ENCODE data around the gene GABRA4.

Gene GABRA4

GRCh38 chr4:46979283-46979682 lies 14.1 kb downstream of the GABRA4 start:
- DNase-seq, result no peak

DNA sequence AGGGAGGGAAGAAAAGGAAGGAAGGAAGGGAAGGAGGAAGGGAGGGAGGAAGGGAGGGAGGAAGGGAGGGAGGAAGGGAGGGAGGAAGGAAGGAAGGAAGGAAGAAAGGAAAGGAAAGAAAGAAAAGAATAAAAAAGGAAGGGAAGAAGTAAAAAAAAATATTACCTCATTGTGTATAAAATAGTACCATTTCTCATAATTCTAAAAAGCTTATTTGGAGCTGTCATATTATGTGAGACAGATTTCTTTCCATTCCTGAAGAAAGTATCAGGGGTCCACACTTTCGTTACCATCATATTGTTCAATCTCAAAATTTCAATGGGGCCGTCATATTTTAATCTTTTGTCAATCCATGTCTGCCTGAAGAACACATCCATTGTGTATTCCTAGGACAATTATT lies 16.1 kb downstream of the GABRA4 start:
- no peak for DNase-seq

DNA sequence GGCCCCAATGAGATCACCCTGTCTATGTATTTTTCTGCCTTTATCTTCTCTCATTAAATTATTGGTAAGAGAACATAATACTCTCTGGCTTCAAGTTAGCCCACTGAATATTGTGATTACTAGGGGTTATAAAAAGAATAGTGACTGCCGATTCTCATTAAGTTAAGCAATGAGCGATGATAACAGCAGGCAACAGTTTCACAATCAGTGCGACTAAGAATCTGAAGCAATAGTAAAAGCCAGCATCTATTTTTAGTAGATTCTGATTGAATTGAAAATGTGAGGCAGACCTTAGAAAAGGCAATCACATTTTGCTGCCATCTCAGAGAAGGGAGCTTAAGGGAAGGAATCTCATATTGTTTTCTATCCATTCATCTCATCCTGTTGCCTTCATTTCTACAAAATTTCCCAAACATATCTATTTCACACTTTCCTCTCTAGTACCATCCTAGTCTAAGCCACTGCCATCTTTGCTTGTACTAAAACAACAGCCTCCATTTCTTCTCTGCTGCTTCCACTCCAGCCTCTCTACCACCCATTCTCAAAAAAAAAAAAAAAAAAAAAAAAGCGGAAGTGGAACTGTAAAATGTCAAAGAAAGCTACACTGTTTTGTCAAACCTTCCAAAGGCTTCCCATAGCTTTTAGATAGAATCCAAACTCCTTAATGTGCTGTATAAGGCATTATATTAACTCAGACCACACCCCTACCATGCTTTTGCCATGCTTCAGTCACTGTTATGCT lies 17.4 kb downstream of the GABRA4 start:
- DNase-seq, result no peak

DNA sequence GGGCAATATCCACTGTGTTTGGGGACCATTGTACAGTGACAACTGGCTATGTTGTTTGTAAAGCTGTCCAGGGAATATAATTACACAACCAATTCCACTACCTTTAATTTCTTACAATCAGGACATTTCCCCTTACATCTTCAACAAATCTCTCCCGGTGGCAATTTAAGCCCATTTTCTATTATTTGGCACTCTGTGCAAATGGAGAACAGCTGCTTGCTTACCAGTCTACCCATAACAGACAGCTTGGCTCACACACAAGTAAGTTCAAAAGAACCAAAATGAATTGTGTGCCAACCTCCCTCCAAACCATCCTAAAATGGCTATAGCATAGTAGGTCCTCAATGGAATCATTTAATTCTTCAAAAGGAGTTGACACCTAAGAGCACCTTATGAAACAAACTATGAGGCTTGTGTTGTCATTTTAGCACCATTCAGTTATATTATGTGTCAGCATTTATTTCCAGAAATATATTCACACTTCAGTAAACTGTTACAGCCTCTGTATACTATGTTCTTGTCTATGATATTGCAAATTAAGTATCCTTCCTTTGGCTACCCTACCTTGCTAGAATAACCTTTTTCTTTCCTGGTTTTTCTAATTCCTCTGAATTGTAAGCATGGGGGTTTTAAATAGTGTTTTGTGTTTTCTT lies 18.4 kb downstream of the GABRA4 start:
- DNase-seq, result no peak

- DNase-seq, result no peak
Observed at GRCh38 chr4:46968847-46969246, 24.5 kb downstream of the GABRA4 start.

DNA sequence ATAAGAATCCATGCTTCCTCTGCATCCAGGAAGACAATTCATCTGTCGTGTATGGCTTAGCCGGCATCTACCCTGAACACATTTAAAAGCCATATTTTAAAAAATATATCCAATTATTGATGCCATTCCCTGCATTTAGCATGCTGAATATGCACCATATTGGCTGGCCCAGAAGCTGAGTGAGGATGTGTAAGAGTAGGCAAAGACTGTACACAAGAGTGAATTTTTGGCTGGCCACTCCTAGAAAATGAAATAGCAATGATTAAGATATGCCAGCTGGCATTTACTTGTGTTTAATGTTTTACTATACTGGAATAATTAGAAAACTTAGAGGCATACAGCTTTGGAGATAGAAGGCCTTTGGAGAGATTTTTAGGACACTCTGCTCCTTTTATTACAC lies 25.8 kb downstream of the GABRA4 start:
- no peak for DNase-seq

- no peak for DNase-seq
Observed at GRCh38 chr4:46958742-46959488, 34.5 kb downstream of the GABRA4 start.

- no peak for DNase-seq
Observed at GRCh38 chr4:46956451-46956850, 36.9 kb downstream of the GABRA4 start.

DNA sequence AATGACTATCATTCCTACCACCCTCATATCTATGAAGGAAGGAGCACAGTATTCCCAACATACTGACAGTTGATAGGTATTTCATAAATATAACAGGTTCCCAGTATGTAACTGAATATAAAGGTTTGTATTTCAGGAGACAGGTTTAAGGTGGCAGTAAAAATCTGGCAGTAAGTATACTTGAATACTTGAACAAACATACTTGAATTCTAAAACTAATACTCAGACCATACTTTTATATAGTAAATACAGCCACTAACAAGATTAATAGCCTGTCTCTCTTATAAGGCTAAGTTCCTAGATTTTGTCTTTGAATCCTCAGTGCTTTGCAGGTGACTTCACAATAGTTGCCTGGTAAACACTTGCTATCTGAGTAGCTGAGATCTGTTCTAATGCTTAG lies 37.8 kb downstream of the GABRA4 start:
- DNase-seq, result no peak

DNA sequence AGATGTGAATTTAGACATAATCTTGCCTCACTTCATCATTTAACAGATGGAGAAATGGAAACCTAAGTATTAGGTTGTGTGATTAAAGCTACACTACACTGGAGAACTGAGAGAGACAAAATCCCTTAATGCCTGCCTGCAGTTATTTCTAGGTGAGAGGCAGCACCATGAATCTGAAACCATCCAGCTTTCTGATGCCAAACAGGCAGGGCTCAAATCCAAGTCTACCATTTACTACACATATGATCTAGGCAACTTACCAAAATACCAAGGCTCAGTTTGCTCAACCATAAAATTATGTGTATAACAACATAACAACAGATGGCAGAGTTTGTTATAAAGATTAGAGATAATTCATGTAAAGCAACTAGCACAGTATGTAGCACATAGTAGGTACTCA lies 38.7 kb downstream of the GABRA4 start:
- DNase-seq, result no peak

GRCh38 chr4:46953564-46953963 lies 39.8 kb downstream of the GABRA4 start:
- DNase-seq, result no peak

GRCh38 chr4:46952451-46952850 lies 40.9 kb downstream of the GABRA4 start:
- no peak for DNase-seq

DNA sequence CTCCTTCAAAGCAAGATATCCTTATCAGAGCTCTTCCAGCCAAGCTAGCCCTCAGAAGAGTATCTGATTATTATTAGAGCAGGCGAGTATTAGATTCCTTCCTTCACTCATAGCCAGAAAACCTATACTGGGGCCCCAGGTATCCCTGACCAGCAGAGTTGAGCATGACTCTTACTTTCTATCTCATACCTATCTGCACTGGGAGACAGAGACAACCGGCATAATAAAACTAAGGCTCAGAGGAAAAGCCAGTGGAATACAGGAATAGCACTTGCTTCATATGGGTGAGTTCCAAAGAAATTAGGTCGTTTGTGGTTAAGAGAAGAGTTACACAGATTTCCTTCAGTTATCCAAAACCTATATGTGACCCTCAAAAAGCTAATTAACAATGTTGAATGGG lies 42.6 kb downstream of the GABRA4 start:
- DNase-seq, result no peak

- DNase-seq, result no peak
Observed at GRCh38 chr4:46949822-46950221, 43.6 kb downstream of the GABRA4 start.

GRCh38 chr4:46947541-46947940 lies 45.8 kb downstream of the GABRA4 start:
- DNase-seq, result no peak

DNA sequence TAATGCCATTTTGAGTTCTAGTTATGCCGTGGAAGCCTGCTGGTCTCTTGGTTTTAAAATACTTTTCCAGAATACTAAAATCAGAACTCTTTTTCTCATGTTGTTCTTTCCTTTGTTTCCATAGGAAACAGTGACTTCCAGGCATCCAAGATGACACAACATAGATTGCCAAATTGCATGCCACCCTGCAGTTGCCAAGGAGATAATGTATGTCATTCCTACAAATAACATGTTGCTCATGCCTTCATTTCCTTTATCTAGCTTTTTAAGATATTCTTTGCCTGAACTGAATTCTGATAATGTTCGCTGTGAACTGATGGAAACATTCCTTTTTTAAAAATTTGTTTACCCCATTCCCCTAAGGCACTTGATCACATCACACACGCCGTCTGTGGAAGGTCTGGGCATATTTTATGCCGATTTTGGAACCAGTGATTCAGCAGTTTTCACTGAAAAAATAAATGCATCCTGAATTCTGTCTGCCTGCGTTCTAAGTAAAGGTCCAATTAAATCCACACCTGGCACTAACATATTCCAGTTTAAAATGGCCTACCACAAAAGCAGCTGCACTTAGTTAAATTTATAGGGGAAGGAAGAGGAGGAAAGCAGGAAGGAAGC lies 46.4 kb downstream of the GABRA4 start:
- DNase-seq, result no peak

- DNase-seq, result no peak
Observed at GRCh38 chr4:46945062-46945461, 48.3 kb downstream of the GABRA4 start.

- no peak for DNase-seq
Observed at GRCh38 chr4:46944345-46944744, 49.0 kb downstream of the GABRA4 start.

DNA sequence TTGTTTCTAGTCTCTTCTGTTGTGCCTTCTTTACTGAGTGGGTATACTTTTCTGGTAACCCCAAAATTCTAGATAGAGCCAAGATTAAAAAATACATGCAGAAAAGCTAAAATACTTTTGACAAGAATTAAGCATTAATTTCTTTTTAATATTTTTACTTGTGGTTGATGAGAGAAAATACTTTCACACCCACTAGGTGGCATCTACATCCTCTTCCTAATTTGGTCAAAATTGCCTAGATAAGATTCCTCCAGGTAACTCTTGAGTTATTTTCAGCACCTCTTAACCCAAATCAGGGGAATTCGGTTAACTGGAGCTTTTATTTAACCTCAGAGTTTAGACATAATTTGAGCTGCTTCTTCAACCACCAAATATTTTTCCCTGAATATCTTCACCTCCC lies 55.9 kb downstream of the GABRA4 start:
- no peak for DNase-seq

GRCh38 chr4:46934726-46935125 lies 58.7 kb downstream of the GABRA4 start:
- no peak for DNase-seq

- no peak for DNase-seq
Observed at GRCh38 chr4:46933686-46934085, 59.7 kb downstream of the GABRA4 start.

GRCh38 chr4:46931981-46932380 lies 61.4 kb downstream of the GABRA4 start:
- DNase-seq, result peak in 1 of 5 donors; percentile 17

- no peak for DNase-seq
Observed at GRCh38 chr4:46930891-46931290, 62.5 kb downstream of the GABRA4 start.

DNA sequence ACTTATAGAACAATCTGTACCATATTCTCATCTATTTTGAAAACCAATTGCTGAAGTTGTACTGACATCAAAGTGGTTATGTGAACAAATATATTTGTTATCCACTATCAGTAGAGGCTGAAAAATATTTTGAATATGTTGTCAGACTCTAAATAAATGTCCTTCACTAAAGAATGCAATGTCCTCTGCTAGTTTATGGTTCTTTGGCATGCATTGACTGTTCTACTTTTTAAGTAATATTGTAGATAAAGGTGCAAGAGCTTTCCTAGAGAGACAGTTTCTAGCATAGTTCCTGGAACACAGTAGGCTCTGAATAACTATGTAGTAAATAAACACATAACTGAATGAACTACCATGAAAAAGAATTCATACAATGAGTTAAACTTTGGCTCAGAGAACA lies 66.2 kb downstream of the GABRA4 start:
- DNase-seq, result no peak
